Upper lobe of left lung (tissue), 6 donors: ENCODE measurements around the gene AKIRIN2. TPM values are rescaled to one million over a fixed set of nuclear protein-coding genes. Genes with fewer than 3 reads are reported as not detected.
"Not testable (repeated sequence)": the region's sequence is repeated elsewhere in the genome, so short reads cannot be mapped to it uniquely, and the experiment has no call there.

Experiments used
- ATAC-seq, 2 donors: fragments of 200-7000 bp; cut with Tn5 transposase; one replicate each; pipeline ENCODE4 v1.9.1; 2022; ENCODE audit warnings: mild to moderate bottlenecking in 2 of 2, moderate library complexity in 2 of 2; ENCODE audit not compliant: low FRiP score in 2 of 2
- DNase-seq, 2 donors: peaks; one replicate each; pipeline ENCODE4 v3.0.0-alpha.2; 2019 to 2020
- H3K27ac ChIP-seq, 4 donors: fragments of 200-600 bp; sonication (generic); one replicate each; pipeline ENCODE4 v1.5.1; 2016 to 2019
- H3K27me3 ChIP-seq, 4 donors: fragments of 200-600 bp; sonication (generic); one replicate each; pipeline ENCODE4 v1.5.1; 2017 to 2019
- H3K36me3 ChIP-seq, 4 donors: fragments of 200-600 bp; sonication (generic); one replicate each; pipeline ENCODE4 v1.5.1; 2016 to 2019
- H3K4me1 ChIP-seq, 4 donors: fragments of 200-600 bp; sonication (generic); one replicate each; pipeline ENCODE4 v1.5.1; 2018 to 2019
- H3K4me3 ChIP-seq, 4 donors: fragments of 200-600 bp; sonication (generic); one replicate each; pipeline ENCODE4 v1.5.1; 2017 to 2019; ENCODE audit warnings: mild to moderate bottlenecking in 2 of 4, moderate library complexity in 1 of 4
- H3K9me3 ChIP-seq, 4 donors: fragments of 200-600 bp; sonication (generic); one replicate each; pipeline ENCODE4 v1.5.1; 2018 to 2019
- EP300 ChIP-seq, 4 donors: sonication (generic); formaldehyde crosslinking; IDR thresholded peaks; one replicate each; pipeline ENCODE4 v1.5.1; 2017; ENCODE audit warnings: antibody characterized with exemption in 4 of 4, control low read depth in 2 of 4
- POLR2A ChIP-seq, 4 donors: fragments of 450-650 bp; IDR thresholded peaks; one replicate each; pipeline ENCODE4 v1.5.1; 2016 to 2017; ENCODE audit warnings: antibody characterized with exemption in 4 of 4, mild to moderate bottlenecking in 2 of 4
- POLR2AphosphoS5 ChIP-seq, 2 donors: sonication (generic); formaldehyde crosslinking; IDR thresholded peaks; one replicate each; pipeline ENCODE4 v1.5.1; 2017; ENCODE audit warnings: antibody characterized with exemption in 2 of 2
- WGBS, 2 donors: methylation state at CpG; one replicate each; pipeline ENCODE4 v1.1.5; 2017 to 2018; 5-methylcytosine and 5-hydroxymethylcytosine counted together
- total RNA-seq, 6 donors: library from RNA; depleted of rRNA in 4 of 6; stranded (reverse); fragments of >200 nt in 4 of 6; gene quantifications; one replicate each; pipeline versions ENCODE4 v1.1.0 to v1.2.1, GENCODE V29; 2016 to 2021
- TF ChIP-seq, protein P1 (sequence below), 6 experiments: fragments of 450-650 bp in 4 of 6; fragments of 200-600 bp in 2 of 6; sonication (generic) in 2 of 6; IDR thresholded peaks; one replicate each; pipeline ENCODE4 v1.5.1; 2016 to 2019; ENCODE audit warnings: antibody characterized with exemption in 6 of 6
- donor health status: DM: no; HTN: no; CAD: no; lungs with moderate emphysema.
- donor health status: DM: no; HTN: yes; CAD: no; lungs with severe emphysema.

AKIRIN2 gene
- total RNA-seq, 6 donors from 2014 or later, result 42.3 to 87.0 (median 57.2) TPM

- Histone ChIP-seq H3K9me3 (no peaks in the 10 kb centered on the region), H3K36me3 (peaks cover 0 to 3% (median 0%) of the 10 kb centered on the region in 4 donors), H3K4me1 (peaks cover 37 to 74% (median 50%) of the 10 kb centered on the region in 4 donors), H3K27me3 (no peaks in the 10 kb centered on the region), H3K27ac (no peak overlapping the region), H3K4me3 (no peak overlapping the region)
- WGBS, 2 donors, result 71 to 72% methylated on average over 3 of the region's 3 CpGs
- no peak for TF ChIP-seq POLR2AphosphoS5 (IDR thresholded peaks at IDR 0.05)
- TF ChIP-seq, protein P1, sequence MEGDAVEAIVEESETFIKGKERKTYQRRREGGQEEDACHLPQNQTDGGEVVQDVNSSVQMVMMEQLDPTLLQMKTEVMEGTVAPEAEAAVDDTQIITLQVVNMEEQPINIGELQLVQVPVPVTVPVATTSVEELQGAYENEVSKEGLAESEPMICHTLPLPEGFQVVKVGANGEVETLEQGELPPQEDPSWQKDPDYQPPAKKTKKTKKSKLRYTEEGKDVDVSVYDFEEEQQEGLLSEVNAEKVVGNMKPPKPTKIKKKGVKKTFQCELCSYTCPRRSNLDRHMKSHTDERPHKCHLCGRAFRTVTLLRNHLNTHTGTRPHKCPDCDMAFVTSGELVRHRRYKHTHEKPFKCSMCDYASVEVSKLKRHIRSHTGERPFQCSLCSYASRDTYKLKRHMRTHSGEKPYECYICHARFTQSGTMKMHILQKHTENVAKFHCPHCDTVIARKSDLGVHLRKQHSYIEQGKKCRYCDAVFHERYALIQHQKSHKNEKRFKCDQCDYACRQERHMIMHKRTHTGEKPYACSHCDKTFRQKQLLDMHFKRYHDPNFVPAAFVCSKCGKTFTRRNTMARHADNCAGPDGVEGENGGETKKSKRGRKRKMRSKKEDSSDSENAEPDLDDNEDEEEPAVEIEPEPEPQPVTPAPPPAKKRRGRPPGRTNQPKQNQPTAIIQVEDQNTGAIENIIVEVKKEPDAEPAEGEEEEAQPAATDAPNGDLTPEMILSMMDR (IDR thresholded peaks at IDR 0.05), result no peak
- TF ChIP-seq EP300 (IDR thresholded peaks at IDR 0.05), result no peak
- TF ChIP-seq POLR2A (IDR thresholded peaks at IDR 0.05), result no peak
- DNase-seq, result no peak
- no peak for ATAC-seq
Observed at GRCh38 chr6:87687296-87687695, 14.7 kb downstream of the AKIRIN2 start.

DNA sequence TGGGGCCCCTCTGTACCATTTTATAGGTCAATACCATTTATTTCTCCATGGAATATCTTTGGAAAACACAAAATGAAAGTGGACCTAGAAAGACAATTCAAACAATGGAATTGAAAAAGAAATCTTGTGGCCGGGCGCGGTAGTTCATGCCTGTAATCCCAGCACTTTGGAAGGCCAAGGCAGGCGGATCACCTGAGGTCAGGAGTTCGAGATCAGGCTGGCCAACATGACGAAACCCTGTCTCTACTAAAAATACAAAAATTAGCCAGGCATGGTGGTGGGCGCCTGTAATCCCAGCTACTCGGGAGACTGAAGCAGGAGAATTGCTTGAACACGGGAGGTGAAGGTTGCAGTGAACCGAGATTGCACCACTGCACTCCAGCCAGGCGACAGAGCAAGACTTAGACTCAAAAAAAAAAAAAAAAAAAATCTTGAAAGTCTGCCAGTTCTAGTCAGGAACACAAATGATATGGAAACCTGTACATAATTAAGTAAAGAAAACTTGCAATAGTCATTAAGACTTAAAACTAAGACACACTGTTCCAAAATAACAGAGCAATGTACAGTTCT is 15.3 kb downstream of the AKIRIN2 start:
- not testable (repeated sequence) for ATAC-seq, DNase-seq, H3K9me3 ChIP-seq, H3K27ac ChIP-seq, H3K4me3 ChIP-seq, H3K27me3 ChIP-seq, H3K36me3 ChIP-seq
- 84 to 85% methylated on average over 11 of the region's 11 CpGs for WGBS, 2 donors
- peaks cover 31 to 69% (median 47%) of the 10 kb centered on the region in 4 donors for H3K4me1 ChIP-seq

GRCh38 chr6:87684895-87685654 is 17.0 kb downstream of the AKIRIN2 start:
- DNase-seq, result no peak
- peak in 1 of 2 donors; percentile 36 for ATAC-seq
- peaks cover 23 to 59% (median 34%) of the 10 kb centered on the region in 4 donors for H3K4me1 ChIP-seq

DNA sequence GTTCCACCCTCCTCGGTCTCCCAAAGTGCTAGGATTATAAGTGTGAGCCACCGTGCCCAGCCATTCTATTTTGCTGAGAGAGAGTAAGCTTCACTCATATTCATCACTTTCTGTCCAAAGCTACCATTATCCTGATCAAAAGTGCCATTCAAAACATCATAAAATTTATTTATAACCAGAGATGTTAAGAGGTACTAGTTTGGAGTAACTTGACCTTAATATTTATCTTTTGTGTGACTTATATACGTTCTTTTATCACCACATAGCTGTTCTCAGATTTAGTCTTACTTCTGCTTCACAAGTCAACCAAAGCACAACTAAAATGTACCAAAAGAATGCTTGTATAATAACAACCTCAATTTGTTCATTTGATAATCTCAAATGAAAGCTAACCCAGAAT is 18.1 kb downstream of the AKIRIN2 start:
- H3K27ac ChIP-seq, result no peak overlapping the region
- H3K4me1 ChIP-seq, result peaks cover 21 to 47% (median 28%) of the 10 kb centered on the region in 4 donors
- no peak overlapping the region for H3K4me3 ChIP-seq
- peaks cover 0 to 19% (median 3%) of the 10 kb centered on the region in 4 donors for H3K36me3 ChIP-seq
- DNase-seq, result no peak
- H3K27me3 ChIP-seq, result no peaks in the 10 kb centered on the region
- no peaks in the 10 kb centered on the region for H3K9me3 ChIP-seq
- 63 to 89% methylated on average over 3 of the region's 3 CpGs for WGBS, 2 donors
- no peak for ATAC-seq
- TF ChIP-seq POLR2AphosphoS5 (IDR thresholded peaks at IDR 0.05) (no peak), POLR2A (IDR thresholded peaks at IDR 0.05) (no peak), EP300 (IDR thresholded peaks at IDR 0.05) (no peak)
- TF ChIP-seq, protein P1 (IDR thresholded peaks at IDR 0.05), result no peak

More at GRCh38 chr6:87684895-87685654, 17.0 kb downstream of the AKIRIN2 start:
- TF ChIP-seq, protein P1 (IDR thresholded peaks at IDR 0.05), result no peak
- TF ChIP-seq POLR2AphosphoS5 (IDR thresholded peaks at IDR 0.05), result peak in 1 of 2 donors; percentile 56
- H3K4me3 ChIP-seq, result no peak overlapping the region
- no peak overlapping the region for H3K27ac ChIP-seq
- H3K36me3 ChIP-seq, result peaks cover 0 to 8% (median 2%) of the 10 kb centered on the region in 4 donors
- H3K27me3 ChIP-seq, result no peaks in the 10 kb centered on the region
- H3K9me3 ChIP-seq, result no peaks in the 10 kb centered on the region
- 75 to 83% methylated on average over 1 of the region's 1 CpG for WGBS, 2 donors

GRCh38 chr6:87682310-87682709 is 19.7 kb downstream of the AKIRIN2 start:
- Histone ChIP-seq H3K27ac (no peak overlapping the region), H3K36me3 (peaks cover 3 to 34% (median 8%) of the 10 kb centered on the region in 4 donors), H3K4me1 (peaks cover 20 to 33% (median 27%) of the 10 kb centered on the region in 4 donors), H3K4me3 (no peak overlapping the region), H3K27me3 (no peaks in the 10 kb centered on the region), H3K9me3 (no peaks in the 10 kb centered on the region)
- no peak for ATAC-seq
- TF ChIP-seq POLR2A (IDR thresholded peaks at IDR 0.05) (no peak), EP300 (IDR thresholded peaks at IDR 0.05) (no peak), POLR2AphosphoS5 (IDR thresholded peaks at IDR 0.05) (no peak)
- DNase-seq, result no peak
